ENCODE data around the gene CST5.

- TF ChIP-seq POLR2A (IDR thresholded peaks at IDR 0.05; ENCODE audit: borderline replicate concordance, extremely low read depth, insufficient read depth, insufficient read length), result no peak
- no peak for TF ChIP-seq CTCF (IDR thresholded peaks at IDR 0.05 in 2 of 3, conservative IDR thresholded peaks at IDR 0.05 in 1 of 3; ENCODE audit: borderline replicate concordance in 1 of 3, insufficient read depth in 1 of 3, low read depth in 2 of 3, low read length in 2 of 3)
- TF ChIP-seq ELF1 (IDR thresholded peaks at IDR 0.05; ENCODE audit: borderline replicate concordance, low read depth), result no peak
- TF ChIP-seq EZH2phosphoT487 (IDR thresholded peaks at IDR 0.05; ENCODE audit: borderline replicate concordance), result no peak
- TF ChIP-seq, protein P1, sequence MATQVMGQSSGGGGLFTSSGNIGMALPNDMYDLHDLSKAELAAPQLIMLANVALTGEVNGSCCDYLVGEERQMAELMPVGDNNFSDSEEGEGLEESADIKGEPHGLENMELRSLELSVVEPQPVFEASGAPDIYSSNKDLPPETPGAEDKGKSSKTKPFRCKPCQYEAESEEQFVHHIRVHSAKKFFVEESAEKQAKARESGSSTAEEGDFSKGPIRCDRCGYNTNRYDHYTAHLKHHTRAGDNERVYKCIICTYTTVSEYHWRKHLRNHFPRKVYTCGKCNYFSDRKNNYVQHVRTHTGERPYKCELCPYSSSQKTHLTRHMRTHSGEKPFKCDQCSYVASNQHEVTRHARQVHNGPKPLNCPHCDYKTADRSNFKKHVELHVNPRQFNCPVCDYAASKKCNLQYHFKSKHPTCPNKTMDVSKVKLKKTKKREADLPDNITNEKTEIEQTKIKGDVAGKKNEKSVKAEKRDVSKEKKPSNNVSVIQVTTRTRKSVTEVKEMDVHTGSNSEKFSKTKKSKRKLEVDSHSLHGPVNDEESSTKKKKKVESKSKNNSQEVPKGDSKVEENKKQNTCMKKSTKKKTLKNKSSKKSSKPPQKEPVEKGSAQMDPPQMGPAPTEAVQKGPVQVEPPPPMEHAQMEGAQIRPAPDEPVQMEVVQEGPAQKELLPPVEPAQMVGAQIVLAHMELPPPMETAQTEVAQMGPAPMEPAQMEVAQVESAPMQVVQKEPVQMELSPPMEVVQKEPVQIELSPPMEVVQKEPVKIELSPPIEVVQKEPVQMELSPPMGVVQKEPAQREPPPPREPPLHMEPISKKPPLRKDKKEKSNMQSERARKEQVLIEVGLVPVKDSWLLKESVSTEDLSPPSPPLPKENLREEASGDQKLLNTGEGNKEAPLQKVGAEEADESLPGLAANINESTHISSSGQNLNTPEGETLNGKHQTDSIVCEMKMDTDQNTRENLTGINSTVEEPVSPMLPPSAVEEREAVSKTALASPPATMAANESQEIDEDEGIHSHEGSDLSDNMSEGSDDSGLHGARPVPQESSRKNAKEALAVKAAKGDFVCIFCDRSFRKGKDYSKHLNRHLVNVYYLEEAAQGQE (IDR thresholded peaks at IDR 0.05; ENCODE audit: low read depth), result no peak
- no peak for TF ChIP-seq POLR2AphosphoS5 (IDR thresholded peaks at IDR 0.05; ENCODE audit: low read depth, low read length)
- no peak for TF ChIP-seq EZH2 (IDR thresholded peaks at IDR 0.05)
- TF ChIP-seq, protein P2, sequence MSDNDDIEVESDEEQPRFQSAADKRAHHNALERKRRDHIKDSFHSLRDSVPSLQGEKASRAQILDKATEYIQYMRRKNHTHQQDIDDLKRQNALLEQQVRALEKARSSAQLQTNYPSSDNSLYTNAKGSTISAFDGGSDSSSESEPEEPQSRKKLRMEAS (IDR thresholded peaks at IDR 0.05), result no peak
- TF ChIP-seq EGR1 (IDR thresholded peaks at IDR 0.05; ENCODE audit: low read depth), result no peak
- TF ChIP-seq RAD21 (IDR thresholded peaks at IDR 0.05; ENCODE audit: low read depth), result no peak
- no peak for TF ChIP-seq ATF3 (IDR thresholded peaks at IDR 0.05)
- no peak for TF ChIP-seq ZFX (IDR thresholded peaks at IDR 0.05)
Measured at GRCh38 chr20:23875606-23876237, 3.8 kb downstream of the CST5 start.

Data from HCT116 (cell line).